GM23338 (cell line): ENCODE measurements around the gene THTPA. TPM values are rescaled to one million over a fixed set of nuclear protein-coding genes. Genes with fewer than 3 reads are reported as not detected.

ENCODE experiments used
- ATAC-seq: fragments of 200-7000 bp; cut with Tn5 transposase; 3 replicates; pipeline ENCODE4 v1.9.1; 2020
- DNase-seq: peaks from one replicate; pipeline ENCODE4 v3.0.0-alpha.2; 2015; ENCODE audit warnings: low spot score
- H2AFZ ChIP-seq: fragments of 200-600 bp; sonication (generic); 2 replicates; pipeline ENCODE4 v1.8.0; 2016; ENCODE audit warnings: antibody characterized with exemption, mild to moderate bottlenecking, moderate library complexity
- H3F3A ChIP-seq: fragments of 200-600 bp; sonication (generic); replicated peaks from 2 replicates; pipeline ENCODE4 v1.8.0; 2017; ENCODE audit warnings: antibody characterized with exemption, mixed run types, low read depth
- H3K27ac ChIP-seq: fragments of 200-600 bp; sonication (generic); 2 replicates; pipeline ENCODE4 v1.6.1; 2016; ENCODE audit warnings: low read depth
- H3K27me3 ChIP-seq: fragments of 200-600 bp; sonication (generic); 2 replicates; pipeline ENCODE4 v1.8.0; 2016; ENCODE audit warnings: mild to moderate bottlenecking, mixed run types, moderate library complexity; ENCODE audit not compliant: insufficient read depth
- H3K36me3 ChIP-seq: fragments of 200-600 bp; sonication (generic); 2 replicates; pipeline ENCODE4 v1.8.0; 2016; ENCODE audit warnings: mild to moderate bottlenecking; ENCODE audit not compliant: insufficient read depth
- H3K4me1 ChIP-seq: fragments of 200-600 bp; sonication (generic); 2 replicates; pipeline ENCODE4 v1.8.0; 2016; ENCODE audit warnings: mild to moderate bottlenecking, moderate library complexity; ENCODE audit not compliant: insufficient read depth
- H3K4me2 ChIP-seq: fragments of 200-600 bp; sonication (generic); 2 replicates; pipeline ENCODE4 v1.7.1; 2017; ENCODE audit warnings: mixed run types
- H3K4me3 ChIP-seq: fragments of 200-600 bp; sonication (generic); 2 replicates; pipeline ENCODE4 v1.6.1; 2016; ENCODE audit warnings: mixed run types
- H3K79me2 ChIP-seq: fragments of 200-600 bp; sonication (generic); replicated peaks from 2 replicates; pipeline ENCODE4 v1.8.0; 2017; ENCODE audit warnings: mild to moderate bottlenecking; ENCODE audit not compliant: insufficient read depth
- H3K9me2 ChIP-seq: fragments of 200-600 bp; sonication (generic); 2 replicates; pipeline ENCODE4 v1.8.0; 2017; ENCODE audit not compliant: insufficient read depth
- H4K20me1 ChIP-seq: fragments of 200-600 bp; sonication (generic); replicated peaks from 2 replicates; pipeline ENCODE4 v1.8.0; 2017; ENCODE audit warnings: mild to moderate bottlenecking; ENCODE audit not compliant: insufficient read depth
- H3K27ac Mint-ChIP-seq: 2 replicates; pipeline ENCODE4 v1.8.0; 2020; ENCODE audit warnings: inconsistent platforms, mild to moderate bottlenecking, moderate library complexity, mixed read lengths
- H3K27me3 Mint-ChIP-seq: 3 replicates; pipeline ENCODE4 v1.8.0; 2022; ENCODE audit warnings: low read depth, mild to moderate bottlenecking, moderate library complexity, mixed read lengths, inconsistent platforms; ENCODE audit not compliant: insufficient read depth, poor library complexity
- H3K36me3 Mint-ChIP-seq: 3 replicates; pipeline ENCODE4 v1.8.0; 2021; ENCODE audit warnings: low read depth, mild to moderate bottlenecking, inconsistent platforms, moderate library complexity, mixed read lengths
- H3K4me1 Mint-ChIP-seq: 3 replicates; pipeline ENCODE4 v1.8.0; 2020; ENCODE audit warnings: mild to moderate bottlenecking, inconsistent platforms, mixed read lengths
- H3K4me3 Mint-ChIP-seq: 3 replicates; pipeline ENCODE4 v1.8.0; 2021; ENCODE audit warnings: moderate library complexity, mild to moderate bottlenecking, inconsistent platforms, mixed read lengths
- H3K9me3 Mint-ChIP-seq: 3 replicates; pipeline ENCODE4 v1.8.0; 2020; ENCODE audit warnings: moderate library complexity, mild to moderate bottlenecking, inconsistent platforms, mixed read lengths
- CREB1 ChIP-seq: fragments of 250-450 bp; sonication (Bioruptor Pico); IDR thresholded peaks from 2 replicates; pipeline ENCODE4 v1.5.0; 2020; ENCODE audit warnings: low read depth, mild to moderate bottlenecking, moderate library complexity
- JUNB ChIP-seq: IDR thresholded peaks from one replicate; pipeline ENCODE4 v1.6.1; 2016; ENCODE audit warnings: antibody characterized with exemption; ENCODE audit not compliant: unreplicated experiment
- NANOG ChIP-seq: IDR thresholded peaks from 2 replicates; pipeline ENCODE4 v1.6.1; 2016; ENCODE audit warnings: antibody characterized with exemption, borderline replicate concordance
- ZNF114 ChIP-seq: fragments of 250-450 bp; sonication (Bioruptor Pico); IDR thresholded peaks from 2 replicates; pipeline ENCODE4 v1.5.0; 2020; ENCODE audit warnings: mild to moderate bottlenecking, moderate library complexity
- polyA plus RNA-seq: library from polyadenylated mRNA; unstranded; fragments of >200 nt; fragmentation: Nextera tagmentation; extraction: Ambion mirVana; gene quantifications from 2 replicates; pipeline ENCODE4 v1.2.1, GENCODE V29; 2016
- total RNA-seq: library from RNA; depleted of rRNA; stranded (reverse); fragments of >200 nt; shearing (Covaris generic); gene quantifications from 2 replicates; pipeline ENCODE4 v1.2.3, GENCODE V29; 2014
- TF ChIP-seq, protein P1 (sequence below): IDR thresholded peaks from one replicate; pipeline ENCODE4 v1.6.1; 2018; ENCODE audit warnings: antibody characterized with exemption; ENCODE audit not compliant: unreplicated experiment
- TF ChIP-seq, protein P2 (sequence below): fragments of 250-450 bp; sonication (Bioruptor Pico); IDR thresholded peaks from 2 replicates; pipeline ENCODE4 v1.5.0; 2020; ENCODE audit warnings: mild to moderate bottlenecking, moderate library complexity
- TF ChIP-seq, protein P3 (sequence below), 2 experiments: fragments of 200-600 bp in 1 of 2; sonication (generic) in 1 of 2; conservative IDR thresholded peaks; 2 replicates each; pipeline versions ENCODE4 v1.5.1 to v1.6.1; 2016 to 2017; ENCODE audit warnings: antibody characterized with exemption in 2 of 2, low read depth in 2 of 2, mild to moderate bottlenecking in 2 of 2, moderate library complexity in 1 of 2

Gene THTPA
- total and polyA plus RNA-seq, 2 experiments from 2014 or later, result 8.6 to 21.3 TPM

DNA sequence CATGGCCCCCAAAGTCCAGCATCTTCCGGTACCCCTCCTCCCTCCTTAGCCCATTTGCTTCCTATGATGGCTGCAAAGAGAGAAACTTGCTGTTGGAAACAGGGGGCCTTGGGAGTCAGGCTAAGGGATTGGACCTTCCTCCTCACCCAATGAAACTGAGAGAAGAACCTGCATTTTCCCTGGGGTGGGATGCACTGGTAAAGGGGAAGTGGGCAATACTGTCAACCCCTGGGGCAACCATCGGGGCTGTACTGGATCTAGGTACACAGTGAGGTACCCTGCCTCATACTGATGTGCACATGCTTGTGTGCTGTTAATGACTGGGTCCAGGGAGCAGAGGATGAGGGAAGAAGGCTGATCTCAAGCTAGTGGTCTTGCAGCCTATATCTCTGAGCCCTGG lies 33.5 kb downstream of the THTPA start:
- no peak for TF ChIP-seq ZNF114
- TF ChIP-seq NANOG, result no peak
- TF ChIP-seq, protein P1, sequence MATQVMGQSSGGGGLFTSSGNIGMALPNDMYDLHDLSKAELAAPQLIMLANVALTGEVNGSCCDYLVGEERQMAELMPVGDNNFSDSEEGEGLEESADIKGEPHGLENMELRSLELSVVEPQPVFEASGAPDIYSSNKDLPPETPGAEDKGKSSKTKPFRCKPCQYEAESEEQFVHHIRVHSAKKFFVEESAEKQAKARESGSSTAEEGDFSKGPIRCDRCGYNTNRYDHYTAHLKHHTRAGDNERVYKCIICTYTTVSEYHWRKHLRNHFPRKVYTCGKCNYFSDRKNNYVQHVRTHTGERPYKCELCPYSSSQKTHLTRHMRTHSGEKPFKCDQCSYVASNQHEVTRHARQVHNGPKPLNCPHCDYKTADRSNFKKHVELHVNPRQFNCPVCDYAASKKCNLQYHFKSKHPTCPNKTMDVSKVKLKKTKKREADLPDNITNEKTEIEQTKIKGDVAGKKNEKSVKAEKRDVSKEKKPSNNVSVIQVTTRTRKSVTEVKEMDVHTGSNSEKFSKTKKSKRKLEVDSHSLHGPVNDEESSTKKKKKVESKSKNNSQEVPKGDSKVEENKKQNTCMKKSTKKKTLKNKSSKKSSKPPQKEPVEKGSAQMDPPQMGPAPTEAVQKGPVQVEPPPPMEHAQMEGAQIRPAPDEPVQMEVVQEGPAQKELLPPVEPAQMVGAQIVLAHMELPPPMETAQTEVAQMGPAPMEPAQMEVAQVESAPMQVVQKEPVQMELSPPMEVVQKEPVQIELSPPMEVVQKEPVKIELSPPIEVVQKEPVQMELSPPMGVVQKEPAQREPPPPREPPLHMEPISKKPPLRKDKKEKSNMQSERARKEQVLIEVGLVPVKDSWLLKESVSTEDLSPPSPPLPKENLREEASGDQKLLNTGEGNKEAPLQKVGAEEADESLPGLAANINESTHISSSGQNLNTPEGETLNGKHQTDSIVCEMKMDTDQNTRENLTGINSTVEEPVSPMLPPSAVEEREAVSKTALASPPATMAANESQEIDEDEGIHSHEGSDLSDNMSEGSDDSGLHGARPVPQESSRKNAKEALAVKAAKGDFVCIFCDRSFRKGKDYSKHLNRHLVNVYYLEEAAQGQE, result no peak
- no peak for TF ChIP-seq CREB1 (CRISPR knock-in tag)
- TF ChIP-seq, protein P2, sequence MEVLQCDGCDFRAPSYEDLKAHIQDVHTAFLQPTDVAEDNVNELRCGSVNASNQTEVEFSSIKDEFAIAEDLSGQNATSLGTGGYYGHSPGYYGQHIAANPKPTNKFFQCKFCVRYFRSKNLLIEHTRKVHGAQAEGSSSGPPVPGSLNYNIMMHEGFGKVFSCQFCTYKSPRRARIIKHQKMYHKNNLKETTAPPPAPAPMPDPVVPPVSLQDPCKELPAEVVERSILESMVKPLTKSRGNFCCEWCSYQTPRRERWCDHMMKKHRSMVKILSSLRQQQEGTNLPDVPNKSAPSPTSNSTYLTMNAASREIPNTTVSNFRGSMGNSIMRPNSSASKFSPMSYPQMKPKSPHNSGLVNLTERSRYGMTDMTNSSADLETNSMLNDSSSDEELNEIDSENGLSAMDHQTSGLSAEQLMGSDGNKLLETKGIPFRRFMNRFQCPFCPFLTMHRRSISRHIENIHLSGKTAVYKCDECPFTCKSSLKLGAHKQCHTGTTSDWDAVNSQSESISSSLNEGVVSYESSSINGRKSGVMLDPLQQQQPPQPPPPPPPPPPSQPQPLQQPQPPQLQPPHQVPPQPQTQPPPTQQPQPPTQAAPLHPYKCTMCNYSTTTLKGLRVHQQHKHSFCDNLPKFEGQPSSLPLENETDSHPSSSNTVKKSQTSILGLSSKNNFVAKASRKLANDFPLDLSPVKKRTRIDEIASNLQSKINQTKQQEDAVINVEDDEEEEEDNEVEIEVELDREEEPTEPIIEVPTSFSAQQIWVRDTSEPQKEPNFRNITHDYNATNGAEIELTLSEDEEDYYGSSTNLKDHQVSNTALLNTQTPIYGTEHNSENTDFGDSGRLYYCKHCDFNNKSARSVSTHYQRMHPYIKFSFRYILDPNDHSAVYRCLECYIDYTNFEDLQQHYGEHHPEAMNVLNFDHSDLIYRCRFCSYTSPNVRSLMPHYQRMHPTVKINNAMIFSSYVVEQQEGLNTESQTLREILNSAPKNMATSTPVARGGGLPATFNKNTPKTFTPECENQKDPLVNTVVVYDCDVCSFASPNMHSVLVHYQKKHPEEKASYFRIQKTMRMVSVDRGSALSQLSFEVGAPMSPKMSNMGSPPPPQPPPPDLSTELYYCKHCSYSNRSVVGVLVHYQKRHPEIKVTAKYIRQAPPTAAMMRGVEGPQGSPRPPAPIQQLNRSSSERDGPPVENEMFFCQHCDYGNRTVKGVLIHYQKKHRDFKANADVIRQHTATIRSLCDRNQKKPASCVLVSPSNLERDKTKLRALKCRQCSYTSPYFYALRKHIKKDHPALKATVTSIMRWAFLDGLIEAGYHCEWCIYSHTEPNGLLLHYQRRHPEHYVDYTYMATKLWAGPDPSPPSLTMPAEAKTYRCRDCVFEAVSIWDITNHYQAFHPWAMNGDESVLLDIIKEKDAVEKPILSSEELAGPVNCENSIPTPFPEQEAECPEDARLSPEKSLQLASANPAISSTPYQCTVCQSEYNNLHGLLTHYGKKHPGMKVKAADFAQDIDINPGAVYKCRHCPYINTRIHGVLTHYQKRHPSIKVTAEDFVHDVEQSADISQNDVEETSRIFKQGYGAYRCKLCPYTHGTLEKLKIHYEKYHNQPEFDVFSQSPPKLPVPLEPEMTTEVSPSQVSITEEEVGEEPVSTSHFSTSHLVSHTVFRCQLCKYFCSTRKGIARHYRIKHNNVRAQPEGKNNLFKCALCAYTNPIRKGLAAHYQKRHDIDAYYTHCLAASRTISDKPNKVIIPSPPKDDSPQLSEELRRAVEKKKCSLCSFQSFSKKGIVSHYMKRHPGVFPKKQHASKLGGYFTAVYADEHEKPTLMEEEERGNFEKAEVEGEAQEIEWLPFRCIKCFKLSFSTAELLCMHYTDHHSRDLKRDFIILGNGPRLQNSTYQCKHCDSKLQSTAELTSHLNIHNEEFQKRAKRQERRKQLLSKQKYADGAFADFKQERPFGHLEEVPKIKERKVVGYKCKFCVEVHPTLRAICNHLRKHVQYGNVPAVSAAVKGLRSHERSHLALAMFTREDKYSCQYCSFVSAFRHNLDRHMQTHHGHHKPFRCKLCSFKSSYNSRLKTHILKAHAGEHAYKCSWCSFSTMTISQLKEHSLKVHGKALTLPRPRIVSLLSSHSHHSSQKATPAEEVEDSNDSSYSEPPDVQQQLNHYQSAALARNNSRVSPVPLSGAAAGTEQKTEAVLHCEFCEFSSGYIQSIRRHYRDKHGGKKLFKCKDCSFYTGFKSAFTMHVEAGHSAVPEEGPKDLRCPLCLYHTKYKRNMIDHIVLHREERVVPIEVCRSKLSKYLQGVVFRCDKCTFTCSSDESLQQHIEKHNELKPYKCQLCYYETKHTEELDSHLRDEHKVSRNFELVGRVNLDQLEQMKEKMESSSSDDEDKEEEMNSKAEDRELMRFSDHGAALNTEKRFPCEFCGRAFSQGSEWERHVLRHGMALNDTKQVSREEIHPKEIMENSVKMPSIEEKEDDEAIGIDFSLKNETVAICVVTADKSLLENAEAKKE (CRISPR knock-in tag), result no peak
- TF ChIP-seq, protein P3, sequence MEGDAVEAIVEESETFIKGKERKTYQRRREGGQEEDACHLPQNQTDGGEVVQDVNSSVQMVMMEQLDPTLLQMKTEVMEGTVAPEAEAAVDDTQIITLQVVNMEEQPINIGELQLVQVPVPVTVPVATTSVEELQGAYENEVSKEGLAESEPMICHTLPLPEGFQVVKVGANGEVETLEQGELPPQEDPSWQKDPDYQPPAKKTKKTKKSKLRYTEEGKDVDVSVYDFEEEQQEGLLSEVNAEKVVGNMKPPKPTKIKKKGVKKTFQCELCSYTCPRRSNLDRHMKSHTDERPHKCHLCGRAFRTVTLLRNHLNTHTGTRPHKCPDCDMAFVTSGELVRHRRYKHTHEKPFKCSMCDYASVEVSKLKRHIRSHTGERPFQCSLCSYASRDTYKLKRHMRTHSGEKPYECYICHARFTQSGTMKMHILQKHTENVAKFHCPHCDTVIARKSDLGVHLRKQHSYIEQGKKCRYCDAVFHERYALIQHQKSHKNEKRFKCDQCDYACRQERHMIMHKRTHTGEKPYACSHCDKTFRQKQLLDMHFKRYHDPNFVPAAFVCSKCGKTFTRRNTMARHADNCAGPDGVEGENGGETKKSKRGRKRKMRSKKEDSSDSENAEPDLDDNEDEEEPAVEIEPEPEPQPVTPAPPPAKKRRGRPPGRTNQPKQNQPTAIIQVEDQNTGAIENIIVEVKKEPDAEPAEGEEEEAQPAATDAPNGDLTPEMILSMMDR (conservative IDR thresholded peaks at IDR 0.05; ENCODE audit: low read depth in 2 of 2), result no peak
- no peak for TF ChIP-seq JUNB
- Mint-ChIP-seq H3K27me3 (peaks cover 9% of the 10 kb centered on the region), H3K4me1 (peaks cover 12% of the 10 kb centered on the region), H3K9me3 (peaks cover 6% of the 10 kb centered on the region; the same call in 2 of the 3 replicates), H3K4me3 (no peak overlapping the region), H3K36me3 (no peaks in the 10 kb centered on the region), H3K27ac (no peak overlapping the region)
- Histone ChIP-seq H2AFZ (peak overlapping the region; percentile 98), H3K4me3 (no peak overlapping the region), H3K9me2 (no peaks in the 10 kb centered on the region), H4K20me1 (no peaks in the 10 kb centered on the region), H3F3A (no peaks in the 10 kb centered on the region), H3K4me1 (peaks cover 4% of the 10 kb centered on the region; the same call in 1 of the 2 replicates), H3K4me2 (peak overlapping the region; percentile 42; the same call in 1 of the 2 replicates), H3K27me3 (no peaks in the 10 kb centered on the region), H3K27ac (no peak overlapping the region), H3K36me3 (no peaks in the 10 kb centered on the region), H3K79me2 (no peaks in the 10 kb centered on the region)
- ATAC-seq (no peak), DNase-seq (no peak)
